ENCODE measurements around the gene SEC24B. TPM values are rescaled to one million over a fixed set of nuclear protein-coding genes. Genes with fewer than 3 reads are reported as not detected.

Gene SEC24B
- total RNA-seq = 10 to 100 TPM; 26.3 to 28.7 (median 26.5) TPM

GRCh38 chr4:109433205-109434006, at the start of gene SEC24B:
SEC24B (plus strand) TSS chr4:109433815; CDS start chr4:109433870, 55 bp downstream.
- H3K27me3 Mint-ChIP-seq (ENCODE audit: low read depth) = no peaks in the 10 kb centered on the region
- ATAC-seq (peak; percentile 89 to 90), DNase-seq (peak; percentile 87)
- peak within 1 kb of the TSS; percentile 86 for H3K4me3 Mint-ChIP-seq
- H3K36me3 Mint-ChIP-seq (ENCODE audit: insufficient read depth) = peaks cover 6% of the 10 kb centered on the region
- H3K9me3 Mint-ChIP-seq = no peaks in the 10 kb centered on the region
- H3K4me1 Mint-ChIP-seq (ENCODE audit: low read depth) = peaks cover 61% of the 10 kb centered on the region

GRCh38 chr4:109383823-109384222, 49.8 kb upstream of the SEC24B start:
- no peaks in the 10 kb centered on the region for H3K36me3 Mint-ChIP-seq (ENCODE audit: insufficient read depth)
- H3K4me1 Mint-ChIP-seq (ENCODE audit: low read depth) = no peaks in the 10 kb centered on the region
- H3K4me3 Mint-ChIP-seq = no peak overlapping the region
- H3K9me3 Mint-ChIP-seq = no peaks in the 10 kb centered on the region
- ATAC-seq (no peak), DNase-seq (no peak)
- peaks cover 3% of the 10 kb centered on the region for H3K27me3 Mint-ChIP-seq (ENCODE audit: low read depth)

GRCh38 chr4:109385260-109385659, 48.4 kb upstream of the SEC24B start:
- Mint-ChIP-seq H3K4me1 (ENCODE audit: low read depth) (no peaks in the 10 kb centered on the region), H3K9me3 (no peaks in the 10 kb centered on the region), H3K4me3 (no peak overlapping the region), H3K36me3 (ENCODE audit: insufficient read depth) (no peaks in the 10 kb centered on the region), H3K27me3 (ENCODE audit: low read depth) (peaks cover 3% of the 10 kb centered on the region)
- DNase-seq = no peak
- ATAC-seq = no peak

GRCh38 chr4:109389369-109390114, 44.1 kb upstream of the SEC24B start:
- DNase-seq = no peak
- no peaks in the 10 kb centered on the region for H3K9me3 Mint-ChIP-seq
- no peaks in the 10 kb centered on the region for H3K4me1 Mint-ChIP-seq (ENCODE audit: low read depth)
- H3K36me3 Mint-ChIP-seq (ENCODE audit: insufficient read depth) = no peaks in the 10 kb centered on the region
- H3K4me3 Mint-ChIP-seq = no peak overlapping the region
- peaks cover 6% of the 10 kb centered on the region for H3K27me3 Mint-ChIP-seq (ENCODE audit: low read depth)
- no peak for ATAC-seq

GRCh38 chr4:109390115-109390768, 43.4 kb upstream of the SEC24B start:
- H3K36me3 Mint-ChIP-seq (ENCODE audit: insufficient read depth) = no peaks in the 10 kb centered on the region
- no peak for ATAC-seq
- no peaks in the 10 kb centered on the region for H3K4me1 Mint-ChIP-seq (ENCODE audit: low read depth)
- DNase-seq = no peak
- no peak overlapping the region for H3K4me3 Mint-ChIP-seq
- peaks cover 6% of the 10 kb centered on the region for H3K27me3 Mint-ChIP-seq (ENCODE audit: low read depth)
- H3K9me3 Mint-ChIP-seq = no peaks in the 10 kb centered on the region

- Mint-ChIP-seq H3K27me3 (ENCODE audit: low read depth) (peaks cover 11% of the 10 kb centered on the region), H3K4me1 (ENCODE audit: low read depth) (no peaks in the 10 kb centered on the region), H3K4me3 (no peak overlapping the region), H3K9me3 (no peaks in the 10 kb centered on the region), H3K36me3 (ENCODE audit: insufficient read depth) (no peaks in the 10 kb centered on the region)
- ATAC-seq (no peak), DNase-seq (no peak)
These were observed 37.9 kb upstream of the SEC24B start for GRCh38 chr4:109395694-109396093.

- H3K36me3 Mint-ChIP-seq (ENCODE audit: insufficient read depth) = no peaks in the 10 kb centered on the region
- no peak for DNase-seq
- no peaks in the 10 kb centered on the region for H3K9me3 Mint-ChIP-seq
- H3K27me3 Mint-ChIP-seq (ENCODE audit: low read depth) = peaks cover 8% of the 10 kb centered on the region
- H3K4me3 Mint-ChIP-seq = no peak overlapping the region
- H3K4me1 Mint-ChIP-seq (ENCODE audit: low read depth) = no peaks in the 10 kb centered on the region
- ATAC-seq = no peak
These were observed 34.7 kb upstream of the SEC24B start for GRCh38 chr4:109398928-109399327.

- Mint-ChIP-seq H3K4me1 (ENCODE audit: low read depth) (no peaks in the 10 kb centered on the region), H3K27me3 (ENCODE audit: low read depth) (no peaks in the 10 kb centered on the region), H3K4me3 (no peak overlapping the region), H3K9me3 (no peaks in the 10 kb centered on the region), H3K36me3 (ENCODE audit: insufficient read depth) (no peaks in the 10 kb centered on the region)
- DNase-seq (peak; percentile 8), ATAC-seq (peak; percentile 58 to 72)
These were observed 27.2 kb upstream of the SEC24B start for GRCh38 chr4:109406337-109406931.

GRCh38 chr4:109407027-109407737, 26.4 kb upstream of the SEC24B start:
- Mint-ChIP-seq H3K36me3 (ENCODE audit: insufficient read depth) (no peaks in the 10 kb centered on the region), H3K9me3 (no peaks in the 10 kb centered on the region), H3K4me3 (no peak overlapping the region), H3K27me3 (ENCODE audit: low read depth) (no peaks in the 10 kb centered on the region), H3K4me1 (ENCODE audit: low read depth) (no peaks in the 10 kb centered on the region)
- DNase-seq (no peak), ATAC-seq (no peak)

GRCh38 chr4:109408711-109409110, 24.9 kb upstream of the SEC24B start:
- ATAC-seq = no peak
- H3K4me1 Mint-ChIP-seq (ENCODE audit: low read depth) = no peaks in the 10 kb centered on the region
- H3K36me3 Mint-ChIP-seq (ENCODE audit: insufficient read depth) = no peaks in the 10 kb centered on the region
- no peaks in the 10 kb centered on the region for H3K9me3 Mint-ChIP-seq
- H3K4me3 Mint-ChIP-seq = no peak overlapping the region
- DNase-seq = no peak
- no peaks in the 10 kb centered on the region for H3K27me3 Mint-ChIP-seq (ENCODE audit: low read depth)

GRCh38 chr4:109410226-109410625, 23.4 kb upstream of the SEC24B start:
- no peak for DNase-seq
- H3K9me3 Mint-ChIP-seq = no peaks in the 10 kb centered on the region
- no peaks in the 10 kb centered on the region for H3K27me3 Mint-ChIP-seq (ENCODE audit: low read depth)
- H3K4me3 Mint-ChIP-seq = no peak overlapping the region
- H3K4me1 Mint-ChIP-seq (ENCODE audit: low read depth) = no peaks in the 10 kb centered on the region
- H3K36me3 Mint-ChIP-seq (ENCODE audit: insufficient read depth) = no peaks in the 10 kb centered on the region
- ATAC-seq = no peak

- Mint-ChIP-seq H3K4me1 (ENCODE audit: low read depth) (no peaks in the 10 kb centered on the region), H3K4me3 (no peak overlapping the region), H3K36me3 (ENCODE audit: insufficient read depth) (no peaks in the 10 kb centered on the region), H3K9me3 (no peaks in the 10 kb centered on the region), H3K27me3 (ENCODE audit: low read depth) (no peaks in the 10 kb centered on the region)
- ATAC-seq = no peak
- DNase-seq = no peak
These were observed 22.8 kb upstream of the SEC24B start for GRCh38 chr4:109410776-109411175.

GRCh38 chr4:109411964-109412363, 21.7 kb upstream of the SEC24B start:
- Mint-ChIP-seq H3K9me3 (no peaks in the 10 kb centered on the region), H3K4me3 (no peak overlapping the region), H3K4me1 (ENCODE audit: low read depth) (no peaks in the 10 kb centered on the region), H3K27me3 (ENCODE audit: low read depth) (no peaks in the 10 kb centered on the region), H3K36me3 (ENCODE audit: insufficient read depth) (no peaks in the 10 kb centered on the region)
- DNase-seq (no peak), ATAC-seq (no peak)

GRCh38 chr4:109412776-109413175, 20.8 kb upstream of the SEC24B start:
- Mint-ChIP-seq H3K36me3 (ENCODE audit: insufficient read depth) (no peaks in the 10 kb centered on the region), H3K4me1 (ENCODE audit: low read depth) (no peaks in the 10 kb centered on the region), H3K27me3 (ENCODE audit: low read depth) (no peaks in the 10 kb centered on the region), H3K9me3 (no peaks in the 10 kb centered on the region), H3K4me3 (no peak overlapping the region)
- no peak for ATAC-seq
- DNase-seq = no peak

Measured in activated T-cell treated with anti-CD3 and anti-CD28 coated beads, Interleukin-2, amount 50 U/mL, for 4 hours (primary cell).